Posterior cingulate gyrus (tissue), 11 donors: Measurements from ENCODE around the gene ARHGAP26.

Source experiments
- DNase-seq, 10 donors: peaks; one replicate each; pipeline versions ENCODE4 v3.0.0 to v3.0.0-alpha.2; 2020 to 2021; ENCODE audit warnings: mixed read lengths in 3 of 10
- intact Hi-C: fragments of 100-400 bp; cut with DNase I; formaldehyde crosslinking; loops from one replicate; pipeline ENCODE4 v1.15.1; 2023

ARHGAP26 gene

DNA sequence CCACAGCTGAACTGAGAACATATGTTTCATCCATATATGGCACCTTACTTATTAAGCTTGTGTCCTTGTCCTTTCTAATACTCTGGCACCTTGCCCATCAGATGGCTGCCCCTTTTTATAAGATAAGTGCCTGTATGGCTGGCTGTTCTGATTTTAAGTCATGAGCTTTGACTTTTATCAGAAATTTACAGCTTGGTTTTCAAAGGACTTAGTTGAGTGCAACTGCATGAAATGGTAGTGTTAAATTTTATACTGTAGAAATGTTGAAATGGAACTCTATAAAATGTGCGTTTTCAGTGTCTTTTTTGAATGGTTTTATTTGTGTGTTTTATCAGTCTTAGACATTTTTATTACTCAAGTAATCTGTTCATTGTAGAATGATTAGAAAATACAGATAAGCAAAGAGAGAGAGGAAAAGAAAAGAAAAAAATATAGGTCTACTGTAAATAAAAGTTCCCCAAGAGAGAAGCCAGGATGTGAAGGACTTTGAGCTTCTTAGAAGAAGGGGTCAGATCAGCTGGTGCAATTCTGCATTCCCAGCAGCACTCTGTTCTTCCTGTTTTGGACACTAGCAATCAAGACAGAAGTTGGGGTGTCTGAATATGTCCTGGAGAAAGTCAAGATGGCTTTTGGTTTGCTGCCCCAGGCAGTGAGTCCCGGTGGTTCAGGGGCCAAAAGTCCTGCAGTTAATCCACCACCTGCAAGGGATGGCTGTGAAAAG, 38.9 kb downstream of the ARHGAP26 start:
- intact Hi-C loops = no loop called here
- DNase-seq = peak in 1 of 10 donors; percentile 22

DNA sequence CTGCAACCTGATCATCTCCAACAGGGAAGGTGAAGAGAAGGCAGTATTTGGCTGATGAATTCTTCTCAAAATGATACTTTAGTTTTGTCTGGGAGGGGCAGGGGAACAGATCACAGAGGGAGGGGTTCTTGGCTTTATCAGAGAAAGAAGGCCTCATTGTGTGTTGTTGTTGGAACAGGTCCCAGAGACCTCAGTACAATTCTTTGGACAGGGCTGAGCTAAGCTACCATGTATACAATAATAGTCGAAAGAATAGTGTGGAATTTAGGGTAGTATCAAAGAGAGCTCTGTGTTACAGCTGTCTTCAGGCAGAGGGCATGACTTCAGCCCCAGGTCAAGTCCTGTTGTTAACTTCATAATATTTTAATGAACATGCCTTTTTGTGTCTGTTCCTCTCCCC, 39.9 kb downstream of the ARHGAP26 start:
- intact Hi-C loops = no loop called here
- DNase-seq = no peak

DNA sequence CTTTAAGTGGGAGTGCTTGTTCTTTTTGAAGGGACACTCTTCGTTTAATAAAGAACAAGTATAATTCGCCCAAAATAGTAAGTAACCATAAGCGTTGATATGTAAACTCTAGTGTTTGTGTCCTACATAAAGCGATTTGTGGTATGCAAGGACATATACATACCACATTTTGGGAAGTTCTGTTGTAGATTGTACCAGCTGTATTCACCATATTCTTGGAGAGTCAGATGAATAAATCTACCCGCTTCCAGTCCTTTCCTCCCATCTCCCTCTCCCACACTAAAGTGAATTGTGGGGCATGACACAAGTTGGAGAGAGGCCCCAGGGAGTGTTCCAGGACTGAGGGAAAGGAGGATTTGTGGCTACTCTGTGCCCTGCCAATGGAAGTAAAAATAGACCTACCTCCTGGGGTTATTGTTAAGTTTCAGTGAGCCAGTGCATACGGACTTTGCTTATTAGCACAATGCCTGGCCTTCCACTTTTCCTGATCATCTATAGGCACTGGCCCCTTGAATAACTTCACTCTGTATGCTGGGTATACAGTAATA, 40.6 kb downstream of the ARHGAP26 start:
- intact Hi-C loops = no loop called here
- no peak for DNase-seq

DNA sequence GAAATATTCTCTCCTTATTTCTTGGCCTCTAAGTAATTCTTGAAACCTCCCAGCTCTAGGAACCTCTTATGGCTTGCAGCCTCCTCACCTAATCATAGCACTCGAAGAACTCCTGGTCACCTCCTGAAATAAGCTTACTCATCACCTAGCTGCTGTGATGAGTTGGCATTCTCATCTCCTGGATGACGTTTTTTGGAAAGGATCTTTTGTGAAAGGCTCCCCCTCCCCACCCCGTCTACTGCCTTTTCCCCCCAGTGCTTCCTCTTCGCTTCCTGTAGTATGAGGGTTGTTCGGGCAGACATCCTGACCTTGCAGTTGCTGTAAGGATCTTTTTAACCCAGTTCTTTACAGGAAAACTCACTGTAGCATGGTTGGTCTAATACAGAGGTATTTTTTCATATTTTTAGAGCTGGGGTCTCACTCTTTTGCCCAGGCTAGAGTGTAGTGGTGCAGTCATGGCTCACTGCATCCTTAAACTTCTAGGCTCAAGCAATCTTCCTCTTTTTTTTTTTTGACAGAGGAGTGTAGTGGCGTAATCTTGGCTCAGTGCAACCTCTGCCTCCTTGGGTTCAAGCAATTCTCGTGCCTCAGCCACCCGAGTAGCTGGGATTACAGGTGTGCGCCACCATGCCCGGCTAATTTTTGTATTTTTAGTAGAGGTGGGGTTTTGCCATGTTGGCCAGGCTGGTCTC, 41.8 kb downstream of the ARHGAP26 start:
- intact Hi-C loops = no loop called here
- DNase-seq = no peak

DNA sequence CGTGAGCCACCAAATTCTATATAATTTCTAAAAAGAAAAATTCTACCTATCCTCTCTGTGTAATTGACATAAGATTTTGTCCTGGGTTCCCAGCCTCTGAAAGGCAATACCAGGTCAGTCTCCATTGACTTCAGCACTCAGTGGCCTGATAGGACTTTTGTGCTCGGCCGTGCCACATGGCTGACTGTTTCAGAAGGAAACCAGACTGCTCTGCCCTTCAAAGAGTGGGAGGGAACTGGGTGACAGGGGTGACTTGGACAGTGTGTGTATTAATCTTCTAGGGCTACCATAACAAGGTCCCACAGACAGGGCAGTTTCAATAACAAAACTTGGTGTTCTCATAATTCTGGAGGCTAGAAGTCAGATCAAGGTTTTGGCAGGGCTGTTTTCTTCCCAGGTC, 43.0 kb downstream of the ARHGAP26 start:
- intact Hi-C loops = no loop called here
- DNase-seq = no peak

DNA sequence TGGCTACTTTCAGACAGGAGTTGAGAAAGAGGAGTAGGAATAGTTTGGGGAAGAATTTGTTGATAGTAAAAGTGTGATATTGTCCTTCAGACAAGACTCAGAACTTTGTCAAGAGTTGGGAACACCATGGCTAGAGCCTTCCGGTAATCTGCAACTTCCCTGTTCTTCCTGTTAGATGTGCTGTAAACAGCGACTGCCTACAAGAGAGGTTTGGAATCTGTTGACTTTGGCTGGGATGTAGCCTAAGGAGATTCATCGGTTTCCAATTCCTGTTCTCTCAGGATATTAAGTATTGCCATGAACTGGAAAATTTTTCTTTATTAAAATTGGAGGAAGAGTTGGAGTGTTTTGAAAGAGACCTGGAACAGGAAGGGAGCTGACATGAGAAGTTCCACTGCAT, 43.9 kb downstream of the ARHGAP26 start:
- intact Hi-C loops = no loop called here
- DNase-seq = no peak

DNA sequence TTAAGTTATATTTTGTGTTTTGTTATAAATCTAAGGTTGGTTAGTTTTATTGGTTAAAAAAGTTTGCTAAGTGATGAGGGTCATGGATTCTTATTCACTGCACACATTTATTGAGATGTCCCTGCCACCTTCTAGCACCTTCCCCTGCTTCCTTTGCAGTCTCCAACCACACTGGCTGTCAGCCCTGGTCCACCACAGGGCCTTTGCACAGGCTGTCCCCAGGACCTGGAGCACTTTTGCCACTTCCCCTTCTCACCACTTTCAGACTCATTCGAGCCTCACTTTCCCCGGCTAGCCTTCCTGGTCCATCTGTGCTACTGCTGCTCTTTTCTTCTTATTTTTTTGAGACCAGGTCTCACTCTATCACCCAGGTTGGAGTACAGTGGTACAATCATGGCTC, 45.3 kb downstream of the ARHGAP26 start:
- no peak for DNase-seq
- intact Hi-C loops = no loop called here

DNA sequence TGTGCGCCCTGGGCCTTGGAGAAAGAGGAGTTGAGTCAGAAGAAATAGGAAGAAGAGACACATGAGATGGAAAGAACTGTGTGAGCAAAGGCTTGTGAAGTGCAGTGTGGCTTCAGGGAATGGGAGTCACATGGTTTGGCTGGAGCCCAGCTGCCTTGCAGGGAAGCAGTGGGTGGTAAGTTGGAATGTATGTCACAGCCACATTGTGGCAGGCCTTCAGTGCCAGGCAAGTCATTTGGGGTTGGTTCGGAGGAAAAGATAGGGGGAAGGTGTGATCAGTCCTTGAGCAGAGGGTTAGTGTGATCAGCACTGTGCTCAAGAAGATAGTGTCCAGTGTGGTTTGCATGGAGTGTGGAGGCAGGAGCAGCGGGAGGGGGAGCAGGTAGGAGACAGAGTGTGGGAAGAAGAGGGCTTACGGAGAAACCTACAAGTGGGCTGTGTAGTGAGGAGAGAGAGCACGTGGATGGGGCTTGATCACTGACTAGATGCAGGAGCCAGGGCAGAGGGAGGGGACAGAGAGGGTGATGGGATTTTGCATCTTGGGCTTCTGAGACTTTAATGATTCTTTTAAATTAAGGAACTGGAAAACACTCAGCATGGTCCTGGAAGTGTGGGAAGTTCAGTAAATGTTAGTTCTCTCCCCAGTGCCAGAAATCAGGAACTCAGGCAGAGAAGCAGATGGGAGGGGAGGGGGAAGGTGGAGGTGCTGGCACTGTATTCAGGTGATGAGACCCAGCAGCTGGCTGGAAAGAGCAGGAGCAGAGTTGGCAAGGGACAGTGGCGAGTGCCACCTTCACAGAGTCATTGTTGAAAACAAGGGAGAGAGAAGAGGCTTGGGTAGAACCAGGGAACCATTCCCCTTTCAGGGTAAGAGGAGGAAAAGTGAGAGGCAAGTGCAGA, 46.6 kb downstream of the ARHGAP26 start:
- intact Hi-C loops = no loop called here
- peak; percentile 20 to 96 (median 71) for DNase-seq

DNA sequence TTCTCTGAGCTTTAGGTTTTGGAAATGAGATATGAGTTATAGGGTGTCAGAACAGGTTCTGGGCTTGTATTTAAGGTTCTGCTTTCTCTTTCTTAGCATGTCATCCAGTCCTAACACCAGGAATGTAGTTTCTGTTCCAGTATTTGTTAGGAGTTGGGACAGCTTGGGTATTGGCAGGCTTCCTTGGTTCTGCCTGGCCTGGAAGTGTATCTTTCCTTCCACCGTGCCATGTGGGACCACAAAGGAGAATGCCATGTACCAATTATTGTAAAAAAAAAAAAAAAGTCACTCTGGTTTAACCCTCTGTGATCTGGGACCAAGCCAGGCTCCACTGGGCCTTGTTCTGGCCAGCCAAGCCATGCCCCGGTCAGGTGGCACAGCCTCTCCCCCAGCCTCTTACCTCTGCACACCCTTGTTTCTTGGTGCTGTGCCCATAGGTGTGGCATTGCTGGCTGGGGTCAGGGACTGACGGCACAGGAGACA, 47.8 kb downstream of the ARHGAP26 start:
- intact Hi-C loops = no loop called here
- DNase-seq = no peak

DNA sequence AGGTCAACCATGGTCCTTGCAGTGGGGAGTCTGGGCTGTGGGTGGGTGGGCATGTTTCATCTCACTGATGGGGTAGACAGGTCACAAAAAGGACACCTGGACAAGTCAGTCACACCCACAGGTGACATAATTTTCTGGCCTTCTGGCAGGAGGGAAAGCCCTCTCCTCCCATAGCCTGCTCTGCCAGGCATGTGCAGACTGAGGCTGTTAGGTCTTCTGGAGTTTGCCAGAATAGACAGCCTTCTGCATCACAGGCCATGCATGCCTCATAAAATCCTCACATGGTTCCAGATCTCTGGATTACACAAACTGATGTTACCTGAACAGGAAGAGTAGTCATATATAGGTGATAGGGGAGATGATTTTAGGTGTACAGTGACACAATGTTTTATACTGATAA, 49.1 kb downstream of the ARHGAP26 start:
- intact Hi-C loops = no loop called here
- DNase-seq = no peak

DNA sequence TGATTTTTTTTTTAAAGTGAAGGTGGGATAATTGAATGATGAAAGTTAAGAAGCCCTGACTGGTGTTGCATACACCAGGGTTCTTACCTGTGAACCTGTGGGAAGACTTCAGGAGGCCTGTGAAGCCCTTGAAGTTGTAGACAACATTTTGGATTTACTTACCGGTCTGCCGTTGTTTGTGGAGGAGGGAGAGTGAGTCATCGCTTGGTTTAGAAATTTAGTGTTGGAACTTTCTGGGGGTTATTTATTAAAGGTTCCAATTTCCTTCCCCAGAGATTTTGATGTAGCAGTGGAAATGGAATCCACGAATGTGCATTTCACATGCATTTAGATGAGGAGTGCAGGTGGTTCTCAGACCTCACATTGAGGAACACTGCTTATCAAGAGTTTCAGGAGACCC, 49.6 kb downstream of the ARHGAP26 start:
- DNase-seq = no peak
- intact Hi-C loops = no loop called here

DNA sequence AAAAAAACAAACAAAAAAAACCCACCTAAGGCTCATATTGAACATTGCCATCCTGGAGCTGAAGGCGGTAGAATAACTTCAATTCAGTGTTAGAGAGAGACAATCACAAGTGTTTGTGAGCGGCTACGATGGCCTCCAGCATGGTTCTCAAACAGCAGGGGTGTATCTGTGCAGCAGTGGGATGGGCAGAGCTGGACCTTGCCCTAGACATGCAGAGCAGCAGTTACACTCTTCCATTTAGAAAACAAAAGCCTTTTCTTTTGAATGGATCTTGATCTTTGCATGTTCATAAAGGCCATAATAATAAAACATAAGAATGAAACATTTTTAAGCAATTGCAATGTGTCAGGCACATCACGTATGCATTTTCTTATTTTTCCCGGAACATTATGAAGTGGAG, 50.3 kb downstream of the ARHGAP26 start:
- no peak for DNase-seq
- intact Hi-C loops = no loop called here

DNA sequence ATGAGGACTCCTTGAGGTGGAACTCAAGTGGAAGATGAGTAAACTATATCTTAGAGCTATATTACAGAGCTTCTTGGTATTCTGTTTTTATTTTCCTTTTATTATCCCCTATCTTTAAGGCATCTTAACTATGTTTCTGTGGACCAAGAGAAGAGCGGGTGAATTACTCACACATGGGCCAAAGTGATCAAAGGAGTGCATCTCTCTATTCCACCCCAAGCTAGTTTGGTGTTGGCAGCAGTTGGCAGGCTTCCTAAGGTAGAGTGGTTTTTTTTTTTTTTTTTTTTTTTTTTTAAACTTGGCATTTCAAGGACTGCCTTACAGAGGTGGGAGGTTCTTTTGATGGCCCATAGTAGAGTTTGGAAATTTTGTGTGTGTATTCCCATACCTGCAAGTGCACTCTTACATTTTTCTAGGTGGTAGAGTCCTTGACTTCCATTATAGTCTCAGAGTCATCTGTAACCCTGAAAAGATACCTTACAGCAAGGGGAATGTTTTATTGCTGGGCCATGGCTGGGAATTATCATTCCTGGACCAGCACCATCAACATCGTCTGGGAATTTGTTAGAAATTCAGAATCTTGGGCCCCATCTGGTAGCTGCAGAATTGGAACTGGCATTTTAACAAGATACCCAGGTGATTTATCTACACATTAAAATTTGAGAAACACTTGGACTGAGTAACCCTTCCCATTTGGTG, 51.0 kb downstream of the ARHGAP26 start:
- DNase-seq = no peak
- intact Hi-C loops = no loop called here

DNA sequence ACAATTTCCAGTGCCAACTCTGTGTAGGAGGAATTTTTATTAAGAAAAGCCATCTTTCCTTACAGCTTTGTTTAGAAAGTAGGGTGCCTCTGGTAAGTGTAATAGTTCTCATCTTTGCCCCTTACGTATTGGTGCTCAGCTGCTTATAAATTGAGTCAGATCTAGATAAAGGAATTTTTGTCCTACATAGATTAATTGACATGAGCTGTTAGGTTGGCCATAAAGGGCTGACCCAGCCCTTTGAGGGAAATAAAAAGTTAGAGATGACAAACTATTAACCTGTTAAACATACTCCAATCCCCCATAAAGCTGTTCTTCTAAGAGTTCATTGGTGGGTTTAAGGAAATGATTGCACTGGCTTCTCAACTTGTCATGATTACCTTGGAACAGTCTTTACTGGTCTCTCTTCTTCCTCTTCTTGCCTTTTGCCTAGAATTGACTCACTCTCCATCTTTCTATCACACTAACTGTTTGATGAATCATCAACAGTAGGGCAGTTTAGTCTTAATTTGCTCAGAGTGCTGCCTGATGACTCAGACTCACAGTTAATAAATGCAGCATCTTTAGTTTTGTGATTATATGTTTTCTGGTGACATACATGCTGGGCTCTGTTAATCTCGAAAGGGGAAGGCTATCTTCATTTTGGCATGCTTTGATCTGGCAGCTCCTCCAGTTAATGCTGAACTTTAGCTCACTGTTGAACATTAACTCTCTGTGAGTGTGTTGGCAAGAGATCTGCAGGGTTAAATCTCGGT, 51.7 kb downstream of the ARHGAP26 start:
- DNase-seq = no peak
- intact Hi-C loops = no loop called here

DNA sequence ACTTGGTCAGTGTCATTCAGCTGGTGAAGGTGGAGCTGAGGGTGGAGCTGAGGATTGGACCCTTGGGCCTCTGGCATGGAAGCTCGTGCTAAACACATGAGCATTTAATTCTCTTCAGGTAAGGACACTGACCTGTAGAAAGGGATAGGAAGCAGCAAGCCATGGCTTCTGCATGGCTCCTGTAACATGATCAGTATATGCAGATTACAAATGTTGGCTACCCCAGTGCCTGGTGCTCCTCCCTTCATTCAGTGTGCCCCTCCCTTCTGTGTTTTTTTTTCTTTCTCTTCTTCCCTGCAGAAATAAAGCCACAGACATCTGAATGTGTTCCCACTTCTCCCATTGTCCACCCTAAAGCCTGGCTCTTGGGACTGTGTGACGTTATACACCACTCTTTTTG, 52.9 kb downstream of the ARHGAP26 start:
- DNase-seq = no peak
- intact Hi-C loops = no loop called here

DNA sequence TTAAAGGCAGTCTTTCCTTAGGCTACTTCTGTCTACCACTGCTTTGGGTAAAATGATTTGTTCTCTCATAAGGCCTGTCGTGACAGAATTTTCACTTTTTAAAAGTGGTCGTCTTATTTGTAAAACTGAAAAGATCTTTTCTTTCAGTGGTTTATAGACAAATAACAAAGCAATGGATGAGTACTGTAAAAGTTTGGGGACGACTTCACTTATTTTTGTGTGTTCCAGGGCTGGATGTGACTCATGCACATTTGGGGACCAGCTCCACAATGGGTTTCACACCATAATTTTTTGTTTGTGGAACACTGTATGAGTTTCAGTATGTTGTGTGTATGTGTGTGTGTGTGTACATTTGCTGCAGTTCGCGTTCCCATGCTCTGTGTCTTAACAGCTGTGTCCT, 53.6 kb downstream of the ARHGAP26 start:
- no peak for DNase-seq
- intact Hi-C loops = no loop called here

DNA sequence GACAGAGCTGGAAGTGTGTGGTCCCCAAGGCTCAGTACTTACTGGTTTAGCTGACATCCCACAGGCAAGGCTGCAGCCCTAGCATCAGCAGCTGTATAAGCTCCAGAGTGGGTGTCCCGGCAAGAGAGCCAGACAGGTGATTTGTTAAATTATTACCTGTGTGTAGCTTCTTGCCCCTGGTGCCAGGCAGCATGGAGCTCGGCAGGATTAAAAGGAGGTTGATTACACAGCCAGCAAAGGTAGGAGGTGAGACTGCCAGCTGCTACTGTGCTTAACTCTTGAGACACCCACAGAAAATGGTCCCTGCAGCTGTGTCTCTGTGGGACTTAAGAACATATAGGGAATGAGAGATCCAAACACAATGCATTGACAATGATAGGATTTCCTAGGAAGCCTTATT, 54.2 kb downstream of the ARHGAP26 start:
- DNase-seq = no peak
- intact Hi-C loops = no loop called here

DNA sequence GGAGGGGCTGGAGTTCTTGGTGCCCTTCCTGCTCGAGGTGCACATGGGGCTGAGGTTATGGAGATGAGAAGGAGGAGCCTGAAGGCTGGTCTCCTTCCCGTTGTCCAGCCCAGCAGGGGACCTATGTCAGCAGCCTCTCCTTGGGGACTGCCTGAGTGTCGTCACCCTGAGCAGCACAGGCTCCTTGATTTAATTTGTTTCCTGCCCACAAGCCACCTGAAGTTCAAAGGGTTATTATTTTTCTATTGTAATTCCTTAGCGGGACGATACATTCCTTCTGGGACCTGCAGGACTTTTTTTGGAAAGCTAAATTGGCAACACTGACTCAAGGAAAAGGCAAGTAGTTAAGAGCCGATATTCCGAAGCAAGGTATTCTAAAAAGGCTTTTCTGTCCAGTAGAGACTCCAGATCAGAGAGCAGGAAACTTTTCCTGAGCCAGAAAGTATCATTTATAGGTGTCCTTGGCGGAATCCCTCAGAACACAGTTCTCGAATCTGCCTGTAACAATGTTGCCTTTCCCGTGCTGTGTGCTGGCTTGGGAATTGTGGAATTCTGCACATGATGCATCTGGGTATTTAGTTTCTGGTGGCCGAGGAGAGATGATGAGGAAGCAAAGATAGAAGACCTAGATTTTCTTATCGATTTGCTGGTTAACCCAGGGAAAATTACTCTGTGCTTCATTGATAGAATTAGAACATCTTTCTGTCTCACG, 55.4 kb downstream of the ARHGAP26 start:
- intact Hi-C loops = no loop called here
- no peak for DNase-seq

DNA sequence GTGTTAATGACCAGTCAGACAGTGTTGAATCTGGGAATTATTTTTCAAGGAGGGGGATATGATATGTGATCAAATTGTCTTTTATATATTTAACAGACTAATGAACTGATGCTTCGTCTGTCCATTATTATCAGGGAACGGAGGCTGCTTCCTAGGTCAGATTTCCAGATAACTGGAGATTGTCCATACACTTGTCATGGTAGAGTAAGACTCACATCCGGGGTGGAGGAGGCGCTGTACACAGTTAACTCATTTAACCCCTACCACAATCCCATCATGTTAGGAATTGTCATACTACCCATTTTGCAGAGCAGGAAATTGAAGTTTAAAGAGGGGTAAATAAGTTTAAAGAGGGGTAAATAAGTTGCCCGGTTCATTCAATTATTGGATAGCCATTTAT, 55.9 kb downstream of the ARHGAP26 start:
- DNase-seq = no peak
- intact Hi-C loops = no loop called here
